Spinal cord (tissue), 10 donors: Measurements from ENCODE around the gene ARHGEF19. TPM values are rescaled to one million over a fixed set of nuclear protein-coding genes. Genes with fewer than 3 reads are reported as not detected.
A peak's percentile ranks its signal among the peaks of the same experiment; 100 is the strongest.

Experiments
- DNase-seq, 6 donors: peaks; one replicate each; pipeline versions ENCODE4 v3.0.0 to v3.0.0-alpha.2; 2013 to 2015; ENCODE audit warnings: low spot score in 6 of 6, low read depth in 4 of 6
- H3K27ac ChIP-seq: one replicate; pipeline ENCODE4 v1.5.1; 2013; ENCODE audit warnings: low read depth, low read length, control low read depth
- H3K27me3 ChIP-seq: one replicate; pipeline ENCODE4 v1.6.1; 2013; ENCODE audit warnings: low read length; ENCODE audit not compliant: control insufficient read depth, insufficient read depth
- H3K36me3 ChIP-seq: one replicate; pipeline ENCODE4 v1.6.1; 2013; ENCODE audit warnings: low read length; ENCODE audit not compliant: control insufficient read depth, insufficient read depth
- H3K4me1 ChIP-seq: one replicate; pipeline ENCODE4 v1.6.1; 2013; ENCODE audit warnings: low read length; ENCODE audit not compliant: control insufficient read depth, insufficient read depth
- H3K4me3 ChIP-seq: one replicate; pipeline ENCODE4 v1.5.1; 2013; ENCODE audit warnings: low read depth, low read length, control low read depth
- H3K9me3 ChIP-seq: one replicate; pipeline ENCODE4 v1.6.1; 2013; ENCODE audit warnings: low read length; ENCODE audit not compliant: control insufficient read depth, insufficient read depth
- WGBS: methylation state at CpG from one replicate; pipeline ENCODE4 v1.1.5; 2013; ENCODE audit warnings: missing lambda C conversion rate; ENCODE audit not compliant: insufficient coverage; 5-methylcytosine and 5-hydroxymethylcytosine counted together
- polyA plus RNA-seq, 2 donors: library from polyadenylated mRNA; unstranded; fragments of 120-200 nt; gene quantifications; one replicate each; pipeline ENCODE4 v1.2.1, GENCODE V29; 2013; ENCODE audit not compliant: insufficient read length in 2 of 2
- total RNA-seq, 2 donors: library from RNA; depleted of rRNA in 1 of 2; stranded (reverse); fragments of 120-200 nt in 1 of 2; fragments of >200 nt in 1 of 2; gene quantifications; one replicate each; pipeline versions ENCODE4 v1.2.3 to v1.2.4, GENCODE V29; 2013 to 2014
- donor health status: healthy.

Gene ARHGEF19
- total and polyA plus RNA-seq, 4 donors: 1.6 to 5.1 (median 2.5) TPM

DNA sequence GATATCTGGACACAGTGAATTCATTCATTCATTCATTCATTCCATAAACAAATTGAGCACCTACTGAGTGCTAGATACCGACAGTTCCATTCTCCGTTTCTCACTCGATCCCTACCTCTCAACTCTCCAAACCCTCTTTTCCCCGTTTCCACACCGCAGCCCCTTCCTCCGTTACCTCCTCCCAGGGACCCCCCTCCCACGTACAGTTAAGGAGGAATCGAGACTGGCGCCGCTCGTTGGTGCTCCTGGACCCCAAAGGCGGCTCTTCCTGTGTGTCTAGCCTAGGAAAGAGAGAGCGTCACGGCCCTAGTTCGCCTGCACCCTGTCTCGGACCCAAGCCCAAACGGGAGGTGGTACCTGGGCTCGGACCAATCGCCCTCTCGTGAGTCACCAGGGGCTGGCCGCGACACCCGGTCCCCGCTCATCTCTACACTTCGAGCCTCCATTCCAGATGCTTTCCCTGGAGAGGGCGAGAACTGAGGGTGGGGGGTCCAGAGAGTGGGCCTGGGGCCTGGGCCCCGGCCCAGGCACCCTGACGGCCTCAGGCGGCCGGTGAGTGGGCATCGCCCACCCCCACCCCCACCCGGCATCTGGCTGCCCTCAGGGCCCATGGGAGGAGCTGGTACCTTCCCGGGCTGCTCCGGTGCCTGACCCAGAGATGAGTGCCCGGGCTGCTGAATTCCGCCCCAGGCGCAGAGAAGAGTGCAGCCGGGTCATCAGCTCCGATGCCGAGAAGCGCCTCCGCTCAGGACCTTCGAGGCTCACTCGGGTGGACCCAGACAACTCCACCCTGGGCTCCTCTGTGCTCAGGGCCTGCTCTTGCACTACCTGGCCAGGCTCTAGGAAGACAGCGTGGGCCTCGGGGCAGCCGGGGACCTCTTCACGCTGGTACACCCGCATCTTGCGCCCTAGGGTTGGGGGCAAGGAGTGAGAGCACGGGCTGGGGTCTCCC, 4.9 kb downstream of the ARHGEF19 start:
- H3K4me1 ChIP-seq: peaks cover 50% of the 10 kb centered on the region
- no peaks in the 10 kb centered on the region for H3K9me3 ChIP-seq
- WGBS: 59% methylated on average over 40 of the region's 51 CpGs
- peak overlapping the region; percentile 91 for H3K27ac ChIP-seq
- H3K36me3 ChIP-seq: no peaks in the 10 kb centered on the region
- peak in 2 of 6 donors; percentile 27 to 33 for DNase-seq
- no peaks in the 10 kb centered on the region for H3K27me3 ChIP-seq
- peak overlapping the region; percentile 22 for H3K4me3 ChIP-seq

DNA sequence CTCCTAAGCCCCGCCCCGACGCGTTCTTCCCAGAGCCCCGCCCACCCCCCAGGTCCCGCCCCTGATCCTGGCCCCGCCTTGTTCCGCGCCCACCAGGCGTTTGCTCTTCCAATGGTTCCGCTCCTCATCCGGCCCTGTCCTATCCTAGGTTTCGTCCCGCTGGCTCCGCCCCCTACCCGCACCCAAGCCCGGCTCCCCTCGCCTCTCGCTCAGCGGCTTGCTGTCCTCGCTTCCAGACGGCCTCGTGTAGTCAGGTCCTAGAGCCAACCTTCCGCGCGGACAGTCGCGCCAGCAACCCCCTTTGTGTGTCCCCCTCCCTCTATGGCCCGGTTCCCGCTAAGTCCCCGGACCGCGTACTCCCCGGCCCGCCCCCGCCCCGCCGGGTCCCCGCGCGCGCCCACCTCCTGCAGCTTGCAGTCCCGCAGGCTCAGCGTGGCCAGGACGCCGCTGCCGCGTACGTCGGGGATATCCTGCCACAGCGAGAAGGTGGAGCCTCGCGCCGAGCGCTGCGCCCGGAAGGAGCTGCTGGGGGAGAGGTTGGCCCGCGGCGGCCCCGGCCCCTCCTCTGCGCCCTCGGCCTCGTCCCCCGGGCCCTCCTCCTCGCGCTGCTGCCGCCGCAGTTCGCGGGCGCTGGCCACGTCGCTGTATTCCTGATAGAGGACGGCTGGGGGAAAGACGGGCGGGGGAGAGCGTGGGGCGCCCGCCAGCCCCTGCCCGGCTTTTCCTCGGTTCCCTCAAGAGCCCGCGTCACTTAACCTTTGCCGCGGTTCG, 5.7 kb downstream of the ARHGEF19 start:
- under 1% methylated on average over 84 of the region's 87 CpGs for WGBS
- H3K27me3 ChIP-seq: no peaks in the 10 kb centered on the region
- H3K36me3 ChIP-seq: peaks cover 5% of the 10 kb centered on the region
- peak; percentile 76 to 99 (median 90) for DNase-seq
- peaks cover 44% of the 10 kb centered on the region for H3K4me1 ChIP-seq
- H3K27ac ChIP-seq: peak overlapping the region; percentile 91
- no peaks in the 10 kb centered on the region for H3K9me3 ChIP-seq
- peak overlapping the region; percentile 50 for H3K4me3 ChIP-seq

GRCh38 chr1:16205891-16206546, 6.4 kb downstream of the ARHGEF19 start:
- no peak for DNase-seq

DNA sequence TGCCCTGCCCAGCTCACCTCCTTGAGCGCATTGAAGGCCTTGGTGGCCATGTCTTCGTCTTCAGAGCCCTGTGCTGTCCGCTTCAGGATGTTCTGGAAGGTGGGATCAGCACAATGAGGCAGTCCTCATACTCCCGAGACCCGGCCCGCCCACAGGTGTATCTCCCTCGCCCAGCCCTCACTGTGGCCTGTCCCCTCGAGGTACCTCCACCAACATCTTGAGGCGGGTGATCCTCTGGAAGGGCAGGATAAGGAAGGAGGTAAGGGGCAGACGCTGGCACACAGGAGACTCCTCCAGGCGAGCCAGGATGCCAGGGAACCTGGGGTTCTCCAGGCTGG, 7.1 kb downstream of the ARHGEF19 start:
- no peak for DNase-seq
- H3K27me3 ChIP-seq: no peaks in the 10 kb centered on the region
- WGBS: 94% methylated on average over 10 of the region's 11 CpGs
- peaks cover 5% of the 10 kb centered on the region for H3K36me3 ChIP-seq
- no peak overlapping the region for H3K4me3 ChIP-seq
- H3K9me3 ChIP-seq: no peaks in the 10 kb centered on the region
- no peak overlapping the region for H3K27ac ChIP-seq
- peaks cover 37% of the 10 kb centered on the region for H3K4me1 ChIP-seq

More at GRCh38 chr1:16205891-16206546, 6.4 kb downstream of the ARHGEF19 start:
- WGBS: 38% methylated on average over 38 of the region's 38 CpGs
- peak overlapping the region; percentile 50 for H3K4me3 ChIP-seq
- no peaks in the 10 kb centered on the region for H3K27me3 ChIP-seq
- peaks cover 5% of the 10 kb centered on the region for H3K36me3 ChIP-seq
- H3K27ac ChIP-seq: peak overlapping the region; percentile 69
- peaks cover 44% of the 10 kb centered on the region for H3K4me1 ChIP-seq
- H3K9me3 ChIP-seq: no peaks in the 10 kb centered on the region

DNA sequence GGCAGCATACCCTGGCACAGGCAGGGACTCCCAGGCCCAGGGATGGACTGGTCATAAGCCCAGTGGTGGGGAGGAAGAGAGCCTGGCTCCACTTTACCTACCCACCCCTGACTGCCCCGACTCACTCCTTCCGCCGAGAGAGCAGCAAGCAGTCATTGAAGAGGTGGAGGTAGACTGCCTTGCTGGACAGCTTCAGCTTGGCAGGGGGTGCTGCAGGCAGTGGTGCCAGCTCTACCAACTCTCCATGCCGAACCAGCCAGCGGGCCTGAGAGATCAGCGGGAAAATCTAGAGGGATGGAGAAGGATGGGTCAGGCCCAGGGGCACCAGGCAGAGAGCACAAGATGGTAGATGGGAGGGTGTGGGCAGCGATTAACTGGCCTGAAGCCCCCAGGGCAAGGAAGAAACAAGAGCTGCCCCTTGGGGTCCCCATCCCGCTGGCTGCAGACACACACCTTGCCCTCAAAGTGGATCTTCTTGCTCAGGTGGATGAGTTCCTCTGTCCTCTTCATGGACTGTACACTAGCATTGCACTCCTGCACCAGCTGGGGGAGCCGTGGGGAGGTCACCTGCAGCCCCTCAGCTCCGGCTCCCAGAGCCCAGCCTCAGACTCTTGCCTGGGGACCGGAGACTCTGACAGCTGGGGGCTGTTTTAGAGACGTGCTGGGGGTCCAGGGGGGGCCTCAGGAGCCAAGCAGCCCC, 7.7 kb downstream of the ARHGEF19 start:
- no peak for DNase-seq

GRCh38 chr1:16204216-16204615, 8.2 kb downstream of the ARHGEF19 start:
- DNase-seq: no peak
- Histone ChIP-seq H3K27ac (no peak overlapping the region), H3K4me1 (peaks cover 29% of the 10 kb centered on the region), H3K27me3 (no peaks in the 10 kb centered on the region), H3K9me3 (no peaks in the 10 kb centered on the region), H3K4me3 (no peak overlapping the region), H3K36me3 (peaks cover 5% of the 10 kb centered on the region)
- 100% methylated on average over 2 of the region's 2 CpGs for WGBS

More for the DNA sequence above, 7.7 kb downstream of the ARHGEF19 start:
- Histone ChIP-seq H3K4me3 (no peak overlapping the region), H3K27me3 (no peaks in the 10 kb centered on the region), H3K36me3 (peaks cover 5% of the 10 kb centered on the region), H3K27ac (no peak overlapping the region), H3K9me3 (no peaks in the 10 kb centered on the region), H3K4me1 (peaks cover 32% of the 10 kb centered on the region)
- 75% methylated on average over 9 of the region's 12 CpGs for WGBS

DNA sequence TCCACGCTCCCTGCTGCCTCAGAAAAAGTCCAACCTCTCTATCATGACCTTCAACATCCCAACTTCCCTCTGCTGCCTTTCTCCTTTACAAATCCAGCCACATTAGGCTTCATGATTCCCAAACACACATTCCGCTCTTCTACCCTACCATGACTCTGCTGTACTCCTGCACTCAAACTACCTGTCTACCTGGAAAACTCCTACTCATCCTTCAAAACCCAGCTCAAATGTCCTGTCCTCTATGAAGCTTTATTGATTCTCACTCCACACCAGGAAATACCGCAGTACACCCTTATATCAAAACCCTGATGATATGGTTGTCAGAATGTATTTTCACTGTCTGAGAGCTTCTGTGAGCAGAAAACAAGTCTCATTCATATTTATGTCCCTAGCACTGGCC, 8.9 kb downstream of the ARHGEF19 start:
- H3K4me1 ChIP-seq: peaks cover 25% of the 10 kb centered on the region
- 50% methylated on average over 2 of the region's 3 CpGs for WGBS

GRCh38 chr1:16202281-16203210, 9.9 kb downstream of the ARHGEF19 start:
- no peak overlapping the region for H3K4me3 ChIP-seq
- WGBS: 91% methylated on average over 16 of the region's 24 CpGs

More for the DNA sequence above, 8.9 kb downstream of the ARHGEF19 start:
- Histone ChIP-seq H3K36me3 (peaks cover 5% of the 10 kb centered on the region), H3K9me3 (no peaks in the 10 kb centered on the region), H3K4me3 (no peak overlapping the region), H3K27ac (no peak overlapping the region), H3K27me3 (no peaks in the 10 kb centered on the region)
- DNase-seq: no peak

More at GRCh38 chr1:16202281-16203210, 9.9 kb downstream of the ARHGEF19 start:
- Histone ChIP-seq H3K4me1 (peaks cover 15% of the 10 kb centered on the region), H3K27me3 (no peaks in the 10 kb centered on the region), H3K36me3 (peaks cover 5% of the 10 kb centered on the region), H3K9me3 (no peaks in the 10 kb centered on the region), H3K27ac (no peak overlapping the region)
- no peak for DNase-seq
